GM21447 (cell line): ENCODE results near the gene PDE9A.

Experiments
- ATAC-seq: cut with Tn5 transposase; IDR thresholded peaks from one replicate; pipeline ENCODE4 v1.9.1; 2021; ENCODE audit not compliant: unreplicated experiment

The PDE9A gene

DNA sequence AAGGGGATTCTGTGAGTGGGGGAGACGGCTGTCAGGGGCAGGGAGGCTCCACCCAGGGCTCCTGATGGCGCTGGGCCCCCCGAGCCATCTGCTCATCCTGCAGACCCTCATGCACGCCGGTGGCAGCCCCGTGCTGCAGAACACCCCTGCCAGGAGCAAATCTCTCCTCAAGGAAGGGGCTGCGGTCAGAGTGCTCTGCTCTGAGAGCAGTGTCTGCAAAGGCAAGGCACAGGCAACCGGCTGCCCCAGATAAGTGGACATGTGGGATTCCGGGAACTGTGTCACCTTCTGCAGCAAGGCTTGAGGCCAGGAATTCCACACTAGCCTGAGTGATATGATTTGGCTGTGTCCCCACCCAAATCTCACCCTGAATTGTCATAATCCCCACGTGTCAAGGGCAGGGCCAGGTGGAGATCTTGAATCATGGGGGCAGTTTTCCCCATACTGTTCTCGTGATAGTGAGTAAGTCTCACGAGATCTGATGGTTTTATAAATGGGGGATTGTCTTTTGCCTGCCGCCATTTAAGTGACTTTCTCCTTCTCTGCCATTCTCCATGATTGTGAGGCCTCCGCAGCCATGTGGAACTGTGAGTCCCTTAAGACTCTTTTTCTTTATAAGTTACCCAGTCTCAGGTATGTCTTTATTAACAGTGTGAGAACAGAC is 101.0 kb downstream of the PDE9A start:
- no peak for ATAC-seq

DNA sequence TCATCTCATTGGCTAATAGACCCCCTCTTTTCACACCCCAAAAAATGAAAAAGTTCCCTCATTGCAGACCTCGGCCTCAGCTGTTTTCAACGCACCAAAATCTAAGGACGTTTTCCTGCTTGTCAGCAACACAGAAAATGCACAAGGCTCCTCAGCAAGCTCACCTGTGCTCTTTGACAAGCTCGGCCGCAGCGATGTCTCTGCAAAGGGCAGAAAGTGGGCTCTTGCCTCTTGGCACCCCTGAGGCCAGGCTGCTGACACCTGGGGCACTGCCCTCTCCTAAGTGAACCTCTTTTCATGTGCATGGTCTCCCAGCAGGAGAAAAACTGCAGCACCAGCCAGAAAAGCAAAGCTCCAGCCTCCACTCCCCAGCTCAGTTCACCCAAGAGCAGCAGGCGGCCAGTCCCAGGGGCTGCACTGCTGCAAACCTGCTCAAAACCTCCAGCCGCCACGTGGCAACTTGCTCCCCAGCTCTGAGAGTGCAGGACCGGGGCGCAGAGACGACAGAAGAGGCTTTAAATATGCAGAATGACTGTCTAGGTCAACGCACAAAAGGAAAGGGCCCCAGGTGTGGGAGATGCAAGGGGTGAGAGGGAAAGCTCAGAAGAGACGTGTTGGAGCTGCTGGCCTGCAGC is 101.7 kb downstream of the PDE9A start:
- no peak for ATAC-seq

DNA sequence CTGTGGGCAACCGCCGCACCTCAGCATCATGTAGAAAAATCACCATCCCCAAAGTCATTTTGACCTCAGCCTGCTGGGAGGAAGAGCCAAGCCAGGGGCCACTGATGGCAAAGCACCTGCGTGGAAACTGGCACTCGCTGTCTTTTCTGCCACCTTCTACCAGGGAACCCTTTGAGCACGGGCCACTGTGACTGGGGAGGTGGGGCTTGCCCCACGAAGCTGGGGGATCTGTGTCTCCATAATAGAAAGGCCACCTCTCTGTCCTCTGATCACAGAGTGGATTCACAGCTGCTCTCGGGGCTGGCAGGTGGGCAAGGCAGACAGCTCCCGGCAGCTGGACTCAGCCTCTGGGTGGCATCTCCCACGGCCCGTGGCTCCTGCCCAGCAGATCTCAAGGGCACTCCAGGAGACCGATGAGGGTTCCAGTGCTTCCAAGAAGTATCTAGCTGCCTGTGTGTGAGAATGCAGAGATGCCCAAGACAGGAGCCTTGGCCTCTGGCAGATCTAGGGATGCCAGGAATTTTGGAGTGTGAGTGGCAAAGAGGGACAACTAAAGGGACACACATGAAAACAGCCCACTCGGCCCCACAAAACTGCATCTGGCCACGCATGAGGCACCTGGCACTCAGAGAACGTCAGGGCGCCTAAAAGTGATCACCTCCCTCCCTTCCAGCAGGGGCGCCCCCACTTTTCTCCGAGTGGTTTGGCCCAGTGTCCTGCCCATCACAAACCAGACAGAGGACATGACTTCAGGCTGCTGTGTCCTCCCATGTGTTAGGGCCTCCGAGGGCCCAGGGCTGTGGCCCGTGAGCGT is 102.6 kb downstream of the PDE9A start:
- ATAC-seq, result no peak

DNA sequence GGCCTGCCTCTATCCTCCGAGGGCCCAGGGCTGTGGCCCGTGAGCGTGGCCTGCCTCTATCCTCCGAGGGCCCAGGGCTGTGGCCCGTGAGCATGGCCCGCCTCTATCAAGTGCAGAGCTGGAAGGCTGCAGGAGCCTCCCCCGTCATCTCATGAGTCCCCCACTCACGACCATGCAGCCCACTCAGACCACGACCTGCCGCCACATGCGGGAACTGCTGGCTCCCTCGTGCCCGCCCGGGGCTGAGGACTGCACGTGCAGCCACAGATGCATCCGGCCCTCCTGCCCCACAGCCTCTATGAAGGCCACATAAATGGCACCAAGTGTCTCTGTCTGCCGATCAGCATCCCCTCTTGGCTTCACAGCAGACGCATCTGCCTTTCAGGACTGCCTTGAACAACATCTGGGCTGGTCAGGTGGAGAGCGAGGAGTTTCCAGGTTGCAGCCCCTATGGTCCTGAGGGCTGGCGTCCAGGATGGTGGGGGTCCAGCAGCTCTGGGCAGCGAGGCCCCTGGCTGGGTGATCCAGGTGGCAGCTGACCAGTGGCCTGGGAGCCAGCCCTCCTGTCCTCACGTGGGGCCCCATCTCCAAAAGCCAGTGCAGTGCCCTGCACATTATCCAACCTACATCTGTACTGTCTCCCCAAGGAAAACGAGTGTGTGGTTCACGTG is 103.3 kb downstream of the PDE9A start:
- ATAC-seq, result no peak

DNA sequence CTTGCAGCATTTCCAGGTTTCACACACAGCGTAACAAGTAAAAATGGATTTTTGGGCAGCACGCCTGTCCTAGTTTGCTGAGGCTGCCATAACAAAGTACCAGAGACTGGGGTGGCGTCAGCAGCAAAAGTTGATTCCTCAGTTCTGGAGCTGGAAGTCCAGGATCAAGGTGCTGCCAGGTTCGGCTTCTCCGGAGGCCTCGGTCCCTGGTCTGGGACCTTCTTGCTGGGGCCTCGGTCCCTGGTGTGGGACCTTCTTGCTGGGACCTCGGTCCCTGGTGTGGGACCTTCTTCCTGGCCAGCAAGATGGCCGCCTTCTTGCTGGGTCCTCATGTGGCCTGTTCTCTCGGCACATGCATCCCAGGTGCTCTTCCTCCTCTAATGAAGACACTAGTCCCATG is 104.0 kb downstream of the PDE9A start:
- ATAC-seq, result no peak

DNA sequence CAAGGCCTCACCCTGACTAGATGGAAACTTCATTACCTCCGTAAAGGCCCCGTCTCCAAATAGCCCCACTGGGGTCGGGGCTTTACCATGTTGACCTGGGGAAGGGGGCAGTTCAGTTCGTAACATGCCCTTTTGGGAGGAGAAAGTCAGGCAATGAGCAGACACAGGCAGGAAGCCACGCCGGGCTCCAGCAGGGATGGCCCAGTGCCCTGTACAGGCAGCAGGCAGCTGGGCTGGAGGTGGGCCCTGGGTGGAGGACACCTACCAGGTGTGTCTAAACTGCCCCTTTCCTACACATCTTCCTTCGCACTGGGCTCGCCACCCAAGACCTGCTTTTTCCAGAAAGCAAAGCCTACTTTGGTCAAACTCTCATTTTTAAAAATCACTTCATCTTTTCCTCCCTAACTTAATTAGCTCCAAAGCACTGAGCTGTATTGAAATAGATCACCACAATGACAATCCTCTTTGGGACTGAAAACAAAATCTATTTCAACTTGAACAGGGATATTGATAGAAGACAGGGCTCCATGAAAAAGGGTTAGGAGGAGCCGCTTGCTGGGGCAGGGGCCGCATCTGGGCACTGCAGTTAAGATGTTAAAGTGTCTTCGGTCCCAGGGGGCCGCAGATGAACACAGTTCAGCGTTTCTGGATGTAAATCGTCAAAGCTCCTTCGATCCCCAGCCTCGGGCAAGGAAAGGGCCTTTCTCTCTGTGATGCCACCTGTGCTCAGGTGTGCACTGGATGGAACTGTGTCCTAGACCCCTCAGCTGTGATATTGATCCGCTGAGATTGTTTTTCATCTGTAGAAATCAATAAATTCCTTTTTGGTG is 104.6 kb downstream of the PDE9A start:
- no peak for ATAC-seq

DNA sequence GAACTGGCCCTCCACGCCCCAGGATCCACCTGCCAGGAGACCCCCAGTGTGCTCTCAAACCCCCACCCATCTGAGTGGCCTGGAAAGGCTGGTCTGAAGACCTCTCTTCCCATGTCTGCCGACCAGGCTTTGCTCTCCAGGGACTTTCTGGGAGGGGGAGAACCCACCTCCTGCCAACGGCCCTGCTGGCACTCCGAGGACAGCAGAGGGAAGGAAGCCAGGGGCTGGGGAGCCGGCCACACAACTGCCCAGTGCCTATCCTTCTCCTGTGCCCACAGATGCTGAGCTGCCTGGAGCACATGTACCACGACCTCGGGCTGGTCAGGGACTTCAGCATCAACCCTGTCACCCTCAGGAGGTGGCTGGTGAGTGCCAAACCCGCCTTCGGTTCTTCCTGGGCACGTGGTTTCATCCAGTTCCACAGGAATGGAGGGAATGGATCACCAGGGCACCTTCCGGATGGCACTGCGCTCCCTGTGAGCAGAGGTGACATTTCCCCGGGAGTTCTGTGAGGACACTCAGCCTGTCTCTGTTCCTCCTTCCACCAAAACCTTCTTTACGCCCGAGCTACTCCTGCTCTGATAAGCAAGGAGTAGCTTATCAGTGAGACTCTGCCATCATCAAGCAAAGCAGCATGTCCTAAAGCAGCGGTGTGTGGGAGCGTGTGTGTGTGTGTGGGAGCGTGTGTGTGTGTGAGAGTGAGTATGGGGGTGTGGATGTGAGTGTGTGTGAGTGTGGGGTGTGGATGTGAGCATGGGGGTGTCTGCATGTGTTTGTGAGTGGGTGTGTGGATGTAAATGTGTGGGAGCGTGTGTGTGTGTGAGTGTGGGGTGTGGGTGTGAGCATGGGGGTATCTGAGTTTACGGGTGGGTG is 105.5 kb downstream of the PDE9A start:
- ATAC-seq, result no peak

DNA sequence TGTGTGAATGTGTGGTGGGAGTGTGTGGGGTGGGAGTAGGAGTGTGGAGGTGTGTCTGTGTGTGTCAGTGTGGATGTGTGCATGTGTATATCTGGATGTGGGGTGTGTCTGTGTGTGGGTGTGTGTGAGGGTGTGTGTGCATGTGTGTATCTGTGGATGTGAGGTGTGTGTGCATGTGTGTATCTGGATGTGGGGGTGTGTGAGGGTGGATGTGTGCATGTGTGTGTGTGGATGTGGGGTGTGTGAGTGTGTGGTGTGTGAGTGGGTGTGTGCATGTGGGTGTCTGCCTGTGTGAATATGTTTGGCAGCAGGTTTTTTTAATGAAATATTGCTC is 106.1 kb downstream of the PDE9A start:
- no peak for ATAC-seq

DNA sequence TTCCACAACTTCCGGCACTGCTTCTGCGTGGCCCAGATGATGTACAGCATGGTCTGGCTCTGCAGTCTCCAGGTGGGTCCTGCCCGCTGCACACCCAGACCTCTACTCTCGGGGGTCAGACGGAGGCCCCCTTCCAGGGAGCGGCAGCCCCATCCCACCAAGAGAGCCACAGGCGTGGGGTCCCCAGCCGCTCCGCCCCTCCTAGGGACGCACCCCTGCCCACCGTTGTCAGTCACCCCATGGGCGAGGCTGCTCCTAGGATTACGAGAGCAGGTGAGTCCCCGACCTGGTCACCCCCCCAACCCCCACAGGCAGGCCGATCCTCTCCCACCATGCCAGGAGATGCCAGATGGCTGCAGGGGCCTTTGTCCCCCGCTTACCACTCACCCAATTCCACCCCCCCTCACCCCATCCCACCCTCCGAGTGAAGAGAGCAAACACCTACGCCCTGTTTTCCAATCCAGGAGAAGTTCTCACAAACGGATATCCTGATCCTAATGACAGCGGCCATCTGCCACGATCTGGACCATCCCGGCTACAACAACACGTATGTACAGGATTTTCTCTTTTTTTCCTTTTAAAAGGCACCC is 107.0 kb downstream of the PDE9A start:
- no peak for ATAC-seq

DNA sequence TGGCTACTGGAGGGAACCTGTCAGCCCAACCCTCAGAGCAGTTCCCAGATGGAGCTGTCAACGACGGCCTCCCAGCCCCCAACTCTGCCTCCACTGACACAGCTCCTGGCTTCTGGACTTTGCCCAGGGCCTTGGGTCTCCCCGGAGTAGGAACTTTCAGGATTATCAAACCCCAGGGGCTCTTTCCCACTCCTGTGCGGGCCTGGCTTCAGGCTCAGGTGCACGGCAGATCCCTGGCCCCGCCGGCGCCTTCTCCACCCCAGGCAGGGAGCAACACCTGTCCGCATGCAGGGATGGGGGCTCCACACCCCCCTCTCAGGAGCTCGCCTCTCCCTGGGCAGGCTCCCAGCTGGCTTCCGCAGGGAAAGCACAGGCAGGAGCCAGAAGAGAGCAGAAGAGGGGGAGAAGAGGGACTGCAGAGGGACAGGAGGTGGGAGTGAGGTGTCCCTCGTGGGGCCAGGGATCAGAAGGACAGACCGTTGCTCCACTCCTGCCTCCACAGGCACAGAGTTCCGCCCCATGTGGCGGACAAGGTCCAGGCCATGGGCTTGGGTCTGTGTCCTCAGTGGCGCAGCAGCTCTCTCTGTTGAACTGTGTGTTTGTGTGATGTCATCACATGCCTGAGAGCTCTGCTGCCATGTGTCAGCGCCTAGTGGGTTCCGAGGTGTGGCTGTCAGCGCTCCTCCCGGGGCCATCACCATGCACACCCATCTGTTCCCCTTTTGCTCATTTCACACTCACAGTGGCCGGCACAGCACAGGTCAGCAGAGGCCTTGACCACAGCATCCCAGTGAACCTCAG is 107.7 kb downstream of the PDE9A start:
- ATAC-seq, result no peak

DNA sequence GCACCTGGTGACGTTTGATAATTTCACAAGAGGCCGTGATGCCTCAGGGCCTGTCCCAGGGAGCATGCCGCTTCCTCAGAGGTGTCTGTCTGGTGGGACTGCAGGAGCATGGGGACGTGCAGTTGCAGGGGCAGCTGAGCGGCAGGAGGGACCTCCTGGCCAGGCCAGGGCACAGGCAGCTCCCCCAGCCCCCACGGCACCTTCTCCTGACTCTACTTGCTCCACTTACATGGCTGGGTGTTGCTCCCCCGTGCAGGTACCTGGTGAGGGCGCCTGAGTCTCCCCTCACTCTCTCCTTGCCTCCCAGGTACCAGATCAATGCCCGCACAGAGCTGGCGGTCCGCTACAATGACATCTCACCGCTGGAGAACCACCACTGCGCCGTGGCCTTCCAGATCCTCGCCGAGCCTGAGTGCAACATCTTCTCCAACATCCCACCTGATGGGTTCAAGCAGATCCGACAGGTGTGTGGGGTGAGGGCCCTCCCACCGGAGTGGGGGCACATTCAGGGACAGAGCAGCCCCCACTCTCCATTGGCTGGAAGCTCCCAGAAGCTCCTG is 108.4 kb downstream of the PDE9A start:
- no peak for ATAC-seq

DNA sequence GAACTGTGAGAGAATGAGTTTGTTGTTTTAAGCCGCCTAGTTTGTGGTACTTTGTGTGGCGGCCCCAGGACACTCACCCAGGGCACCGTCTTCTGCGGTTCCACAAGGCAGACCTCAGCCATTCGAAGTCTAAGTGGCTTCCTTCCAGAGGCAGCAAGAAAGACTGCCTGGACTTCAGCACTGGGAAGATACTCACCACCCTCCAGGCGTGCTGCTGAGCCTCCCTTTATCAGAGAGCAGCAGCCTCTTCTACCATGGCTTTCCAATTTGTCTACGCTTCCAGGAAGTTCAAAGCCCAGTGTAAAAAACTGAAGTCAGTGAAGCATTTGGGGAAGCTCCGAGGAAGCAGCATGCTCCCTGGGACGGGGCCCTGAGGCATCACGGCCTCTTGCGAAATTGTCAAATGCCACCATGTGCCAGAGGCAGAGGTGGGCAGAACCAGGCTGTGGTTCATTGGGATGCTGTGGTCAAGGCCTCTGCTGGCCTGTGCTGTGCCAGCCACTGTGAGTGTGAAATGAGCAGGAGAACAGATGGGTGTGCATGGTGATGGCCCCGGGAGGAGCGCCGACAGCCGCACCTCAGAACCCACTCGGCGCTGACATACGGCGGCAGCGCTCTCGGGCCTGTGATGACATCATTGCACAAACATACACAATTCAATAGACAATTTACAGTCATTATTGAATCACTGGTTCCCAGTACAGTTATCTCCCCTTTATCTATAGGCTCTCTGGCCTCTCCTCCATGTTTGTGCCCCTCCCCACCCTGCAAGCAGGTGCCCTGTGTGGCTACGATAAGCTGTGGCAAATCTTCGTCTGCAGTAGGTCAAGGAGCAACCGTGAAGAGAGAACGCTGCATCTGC is 110.4 kb downstream of the PDE9A start:
- ATAC-seq, result no peak

DNA sequence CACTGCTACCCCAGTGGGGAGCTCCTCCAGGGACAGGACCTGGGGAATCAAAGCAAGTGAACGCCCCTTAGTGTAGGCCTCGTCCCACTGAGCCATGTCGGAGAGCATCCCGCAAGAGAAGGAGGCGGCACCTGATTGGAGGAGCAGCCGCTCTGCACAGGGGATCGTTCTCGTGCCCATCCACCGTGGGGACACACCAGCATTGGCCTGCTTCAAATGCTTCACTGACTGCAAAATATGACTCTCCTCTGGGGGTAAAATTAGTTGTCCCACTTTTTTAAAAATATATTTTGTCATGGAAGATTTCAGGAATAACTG is 111.0 kb downstream of the PDE9A start:
- no peak for ATAC-seq

DNA sequence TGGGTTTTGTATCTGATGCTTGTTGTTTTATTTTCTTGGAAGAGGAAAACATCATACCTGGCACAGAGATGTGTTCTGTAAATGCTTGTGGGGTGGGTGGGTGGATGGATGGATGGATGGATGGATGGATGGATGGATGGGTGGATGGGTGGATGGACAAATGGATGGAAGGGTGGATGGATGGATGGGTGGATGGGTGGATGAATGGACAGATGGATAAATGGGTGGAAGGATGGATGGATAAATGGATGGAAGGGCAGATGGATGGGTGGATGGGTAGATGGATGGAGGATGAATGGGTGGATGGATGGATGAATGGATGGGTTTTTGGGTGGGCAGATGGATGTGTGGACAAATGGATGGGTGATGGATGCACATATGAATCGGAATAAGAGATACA is 111.5 kb downstream of the PDE9A start:
- no peak for ATAC-seq

DNA sequence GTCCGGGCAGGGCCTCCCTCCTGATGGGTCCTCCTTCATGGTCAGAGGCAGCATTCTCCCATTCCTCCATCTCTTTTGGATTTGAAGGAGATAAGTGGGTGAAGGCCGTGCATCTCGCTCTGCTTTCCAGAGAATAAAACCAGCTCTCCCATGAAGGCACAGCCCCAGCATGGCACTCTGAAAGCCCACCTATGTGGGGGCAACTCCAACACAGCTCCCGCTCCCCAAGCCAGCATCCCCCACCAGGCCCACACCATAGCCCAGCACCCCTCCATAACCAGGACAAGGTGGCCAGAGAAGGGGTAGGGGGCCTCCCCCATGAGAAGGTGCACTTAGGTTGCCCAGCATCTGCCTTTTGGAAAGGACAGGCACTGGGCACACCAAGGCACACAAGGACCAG is 112.2 kb downstream of the PDE9A start:
- ATAC-seq, result no peak

DNA sequence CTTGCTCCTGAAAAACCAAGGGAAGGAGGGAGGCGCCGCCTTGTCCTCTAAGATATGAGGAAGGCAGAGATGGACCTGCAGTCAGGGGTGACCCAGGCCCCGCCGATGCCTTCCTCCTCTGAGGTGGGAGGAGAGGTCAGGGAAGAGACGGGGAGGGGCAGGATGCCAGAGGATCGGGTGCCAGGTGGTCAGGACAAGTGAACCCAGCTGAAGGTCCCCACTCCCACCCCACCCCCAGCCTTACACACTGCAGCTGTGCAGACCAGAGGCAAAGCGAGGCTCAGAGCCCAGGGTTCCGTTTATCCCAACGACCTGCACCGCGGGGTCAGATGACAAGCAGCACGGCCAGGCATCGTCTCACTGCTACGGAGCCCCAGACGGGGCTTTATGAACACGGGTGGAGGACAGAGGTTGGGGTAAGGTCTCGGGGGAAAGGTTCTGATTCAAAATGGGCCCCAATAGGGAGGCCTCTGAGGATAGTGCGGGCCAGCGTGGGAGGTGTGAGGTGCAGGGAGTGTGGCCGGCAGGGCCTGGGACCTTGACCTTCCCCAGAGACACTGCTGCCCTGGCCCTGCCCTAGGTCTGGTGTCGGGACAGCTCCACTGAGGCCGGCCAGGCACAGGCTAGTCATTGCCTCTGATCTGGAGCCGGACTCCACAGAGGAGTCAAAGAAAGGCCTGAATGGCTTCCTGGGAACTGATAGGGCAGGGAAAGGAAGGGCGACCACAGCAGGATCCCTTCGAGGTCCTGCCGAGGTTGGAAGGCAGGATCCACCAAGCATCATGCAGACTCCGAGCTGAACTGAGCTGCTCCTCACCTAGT is 113.5 kb downstream of the PDE9A start:
- no peak for ATAC-seq

DNA sequence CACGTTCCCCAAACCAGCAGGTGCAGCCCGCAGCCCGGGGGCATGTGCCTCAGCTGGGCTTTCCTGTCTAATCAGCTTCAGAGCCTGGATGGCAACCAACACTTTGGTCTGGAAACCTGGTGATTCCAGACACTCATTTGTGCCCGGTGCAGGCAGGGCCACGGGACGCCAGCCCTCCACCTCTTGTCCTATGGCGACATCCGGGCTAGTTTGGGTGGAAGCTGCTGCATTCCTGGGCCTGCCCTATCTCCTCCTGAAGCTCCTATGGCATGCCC is 114.1 kb downstream of the PDE9A start:
- no peak for ATAC-seq
